Measurements from ENCODE around the gene ADAMTSL1. TPM values are rescaled to one million over a fixed set of nuclear protein-coding genes. Genes with fewer than 3 reads are reported as not detected.

Gene ADAMTSL1
- total and polyA plus RNA-seq, 2 of the 8 experiments (the other 6 are each of a cell fraction or from before 2014, with no cell fraction given): 0.84 to 1.1 TPM

DNA sequence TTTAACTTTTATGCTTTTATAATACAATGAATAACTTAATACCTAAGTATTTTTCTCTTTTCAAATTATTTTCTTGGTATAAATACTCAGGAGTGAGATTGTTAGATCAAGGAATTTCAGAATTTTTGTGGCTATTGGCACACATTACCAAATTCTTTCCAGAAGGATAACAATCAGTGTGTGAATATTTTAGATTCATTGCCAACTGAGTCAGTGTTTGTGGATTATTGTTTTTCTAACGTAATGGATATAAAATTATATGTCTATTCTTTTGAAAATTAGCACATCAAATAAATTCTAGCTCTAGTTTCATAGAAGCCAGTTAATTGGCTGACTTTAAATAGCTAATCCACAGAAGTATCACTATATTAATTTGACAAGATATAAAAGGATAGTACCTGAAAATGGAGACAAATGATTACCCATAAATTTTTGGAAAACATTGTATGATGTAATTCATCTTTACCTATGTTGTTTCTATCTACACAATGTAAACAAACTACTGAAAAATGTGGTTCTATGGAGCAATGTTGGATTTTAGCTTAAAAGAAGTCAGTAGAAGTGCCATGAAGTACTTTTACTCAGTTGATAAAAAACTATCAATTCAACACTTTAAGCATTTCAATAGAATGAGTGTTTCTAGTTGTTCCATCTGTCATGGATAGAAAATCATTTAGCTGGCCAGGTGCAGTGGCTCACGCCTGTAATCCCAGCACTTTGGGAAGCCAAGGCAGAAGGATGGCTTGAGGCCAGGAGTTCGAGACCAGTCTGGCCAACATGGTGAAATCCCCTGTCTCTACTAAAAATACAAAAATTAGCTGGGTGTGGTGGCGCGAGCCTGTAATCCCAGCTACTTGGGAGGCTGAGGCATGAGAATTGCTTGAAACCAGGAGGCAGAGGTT, 185.1 kb downstream of the ADAMTSL1 start (continued):
- TF ChIP-seq, protein P1, sequence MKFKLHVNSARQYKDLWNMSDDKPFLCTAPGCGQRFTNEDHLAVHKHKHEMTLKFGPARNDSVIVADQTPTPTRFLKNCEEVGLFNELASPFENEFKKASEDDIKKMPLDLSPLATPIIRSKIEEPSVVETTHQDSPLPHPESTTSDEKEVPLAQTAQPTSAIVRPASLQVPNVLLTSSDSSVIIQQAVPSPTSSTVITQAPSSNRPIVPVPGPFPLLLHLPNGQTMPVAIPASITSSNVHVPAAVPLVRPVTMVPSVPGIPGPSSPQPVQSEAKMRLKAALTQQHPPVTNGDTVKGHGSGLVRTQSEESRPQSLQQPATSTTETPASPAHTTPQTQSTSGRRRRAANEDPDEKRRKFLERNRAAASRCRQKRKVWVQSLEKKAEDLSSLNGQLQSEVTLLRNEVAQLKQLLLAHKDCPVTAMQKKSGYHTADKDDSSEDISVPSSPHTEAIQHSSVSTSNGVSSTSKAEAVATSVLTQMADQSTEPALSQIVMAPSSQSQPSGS (IDR thresholded peaks at IDR 0.05; ENCODE audit: low read length): no peak

All from H1 (cell line).